ENCODE data around the gene RUSF1.

Gene RUSF1

DNA sequence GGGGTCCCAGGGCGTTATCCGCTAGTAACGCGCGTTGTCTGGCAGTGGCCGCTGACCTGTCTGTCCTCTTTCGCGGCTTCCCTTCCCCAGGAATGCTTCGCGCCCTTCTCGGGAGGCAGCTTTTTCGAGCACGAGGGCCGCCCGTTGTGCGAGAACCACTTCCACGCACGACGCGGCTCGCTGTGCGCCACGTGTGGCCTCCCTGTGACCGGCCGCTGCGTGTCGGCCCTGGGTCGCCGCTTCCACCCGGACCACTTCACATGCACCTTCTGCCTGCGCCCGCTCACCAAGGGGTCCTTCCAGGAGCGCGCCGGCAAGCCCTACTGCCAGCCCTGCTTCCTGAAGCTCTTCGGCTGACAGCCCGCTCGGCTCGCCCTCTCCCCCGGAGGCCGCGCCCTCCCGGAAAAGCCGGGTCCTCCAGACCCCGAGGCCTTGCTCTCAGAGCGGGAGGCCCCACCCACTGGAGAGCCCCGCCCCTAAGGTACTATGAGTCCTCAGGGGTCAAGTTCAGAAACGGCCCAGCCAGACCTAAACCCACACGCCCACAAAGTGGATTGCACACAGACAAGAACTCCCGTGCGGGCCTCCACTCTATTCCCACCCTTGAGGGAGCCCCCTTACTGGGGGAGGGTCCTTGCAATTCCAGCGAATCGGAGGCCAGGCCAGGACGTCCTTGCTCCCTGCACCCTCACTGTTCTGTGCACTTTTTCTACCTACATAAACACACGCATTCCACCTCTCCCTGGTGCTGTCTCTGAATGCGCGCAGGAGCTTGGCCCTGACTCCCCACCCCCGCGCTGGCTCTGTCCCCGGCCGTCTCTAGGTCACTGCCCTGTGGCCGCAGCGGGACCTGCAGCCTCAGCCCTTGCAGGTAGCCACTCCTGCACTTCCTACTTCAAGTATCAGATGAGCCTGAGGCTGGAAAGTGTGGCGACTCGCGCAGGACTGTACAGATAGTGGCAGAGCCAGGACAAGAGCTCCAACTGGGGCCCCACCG is 30.7 kb downstream of the RUSF1 start:
- DNase-seq (ENCODE audit: insufficient read length, low spot score) (peak; percentile 75), FAIRE-seq (no peak)
- TF ChIP-seq, protein P1, sequence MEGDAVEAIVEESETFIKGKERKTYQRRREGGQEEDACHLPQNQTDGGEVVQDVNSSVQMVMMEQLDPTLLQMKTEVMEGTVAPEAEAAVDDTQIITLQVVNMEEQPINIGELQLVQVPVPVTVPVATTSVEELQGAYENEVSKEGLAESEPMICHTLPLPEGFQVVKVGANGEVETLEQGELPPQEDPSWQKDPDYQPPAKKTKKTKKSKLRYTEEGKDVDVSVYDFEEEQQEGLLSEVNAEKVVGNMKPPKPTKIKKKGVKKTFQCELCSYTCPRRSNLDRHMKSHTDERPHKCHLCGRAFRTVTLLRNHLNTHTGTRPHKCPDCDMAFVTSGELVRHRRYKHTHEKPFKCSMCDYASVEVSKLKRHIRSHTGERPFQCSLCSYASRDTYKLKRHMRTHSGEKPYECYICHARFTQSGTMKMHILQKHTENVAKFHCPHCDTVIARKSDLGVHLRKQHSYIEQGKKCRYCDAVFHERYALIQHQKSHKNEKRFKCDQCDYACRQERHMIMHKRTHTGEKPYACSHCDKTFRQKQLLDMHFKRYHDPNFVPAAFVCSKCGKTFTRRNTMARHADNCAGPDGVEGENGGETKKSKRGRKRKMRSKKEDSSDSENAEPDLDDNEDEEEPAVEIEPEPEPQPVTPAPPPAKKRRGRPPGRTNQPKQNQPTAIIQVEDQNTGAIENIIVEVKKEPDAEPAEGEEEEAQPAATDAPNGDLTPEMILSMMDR (IDR thresholded peaks at IDR 0.05; ENCODE audit: insufficient read depth, missing control alignments) = no peak

DNA sequence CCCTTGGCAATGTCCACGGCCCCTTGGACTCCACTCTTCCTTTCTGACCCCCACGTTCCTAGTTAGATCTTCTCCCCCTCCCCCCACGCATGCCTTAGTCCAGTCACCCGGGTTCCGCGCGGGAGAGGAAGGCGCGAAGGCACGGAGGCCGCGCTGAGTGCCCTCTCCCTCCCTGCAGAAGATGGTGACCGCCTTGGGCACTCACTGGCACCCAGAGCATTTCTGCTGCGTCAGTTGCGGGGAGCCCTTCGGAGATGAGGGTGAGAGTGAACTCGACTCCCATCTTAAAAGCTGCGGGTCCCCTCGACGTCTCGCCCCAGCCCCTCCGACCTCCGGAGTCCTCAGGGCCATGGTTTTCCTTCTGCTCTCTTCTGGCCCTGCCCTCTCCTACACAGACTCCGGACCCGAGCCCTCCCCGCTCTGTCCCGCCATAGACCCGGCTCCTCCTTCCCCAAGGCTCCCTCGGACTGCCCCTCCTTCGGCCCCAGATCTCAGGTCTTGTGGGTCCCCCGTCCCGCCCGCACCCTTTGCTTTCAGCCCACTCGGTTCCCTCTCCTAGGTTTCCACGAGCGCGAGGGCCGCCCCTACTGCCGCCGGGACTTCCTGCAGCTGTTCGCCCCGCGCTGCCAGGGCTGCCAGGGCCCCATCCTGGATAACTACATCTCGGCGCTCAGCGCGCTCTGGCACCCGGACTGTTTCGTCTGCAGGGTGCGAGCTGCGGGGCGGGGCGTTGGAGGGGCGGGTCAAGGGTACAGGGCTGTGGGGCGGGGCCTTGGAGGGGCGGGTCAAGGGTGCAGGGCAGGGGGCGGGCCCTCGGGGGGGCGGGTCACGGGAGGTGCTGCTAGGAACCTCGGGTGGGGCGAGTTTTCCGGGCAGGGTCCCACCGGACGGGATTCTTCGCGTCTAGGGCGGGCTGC is 31.6 kb downstream of the RUSF1 start:
- DNase-seq (ENCODE audit: insufficient read length, low spot score) (peak; percentile 97), FAIRE-seq (no peak)
- TF ChIP-seq, protein P1 (IDR thresholded peaks at IDR 0.05; ENCODE audit: insufficient read depth, missing control alignments) = no peak

DNA sequence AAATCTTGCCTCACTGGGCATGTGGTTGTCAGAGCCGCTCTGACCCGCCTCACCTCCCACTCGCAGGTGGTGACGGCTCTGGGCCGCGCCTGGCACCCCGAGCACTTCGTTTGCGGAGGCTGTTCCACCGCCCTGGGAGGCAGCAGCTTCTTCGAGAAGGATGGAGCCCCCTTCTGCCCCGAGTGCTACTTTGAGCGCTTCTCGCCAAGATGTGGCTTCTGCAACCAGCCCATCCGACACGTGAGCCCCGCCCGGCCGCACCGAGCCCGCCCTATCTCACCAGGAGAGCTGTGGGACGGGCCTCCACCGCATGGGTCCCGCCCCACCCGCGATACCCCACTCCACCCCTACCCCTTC is 32.3 kb downstream of the RUSF1 start:
- DNase-seq (ENCODE audit: insufficient read length, low spot score) = no peak
- TF ChIP-seq, protein P1 (IDR thresholded peaks at IDR 0.05; ENCODE audit: insufficient read depth, missing control alignments) = no peak
- no peak for FAIRE-seq

DNA sequence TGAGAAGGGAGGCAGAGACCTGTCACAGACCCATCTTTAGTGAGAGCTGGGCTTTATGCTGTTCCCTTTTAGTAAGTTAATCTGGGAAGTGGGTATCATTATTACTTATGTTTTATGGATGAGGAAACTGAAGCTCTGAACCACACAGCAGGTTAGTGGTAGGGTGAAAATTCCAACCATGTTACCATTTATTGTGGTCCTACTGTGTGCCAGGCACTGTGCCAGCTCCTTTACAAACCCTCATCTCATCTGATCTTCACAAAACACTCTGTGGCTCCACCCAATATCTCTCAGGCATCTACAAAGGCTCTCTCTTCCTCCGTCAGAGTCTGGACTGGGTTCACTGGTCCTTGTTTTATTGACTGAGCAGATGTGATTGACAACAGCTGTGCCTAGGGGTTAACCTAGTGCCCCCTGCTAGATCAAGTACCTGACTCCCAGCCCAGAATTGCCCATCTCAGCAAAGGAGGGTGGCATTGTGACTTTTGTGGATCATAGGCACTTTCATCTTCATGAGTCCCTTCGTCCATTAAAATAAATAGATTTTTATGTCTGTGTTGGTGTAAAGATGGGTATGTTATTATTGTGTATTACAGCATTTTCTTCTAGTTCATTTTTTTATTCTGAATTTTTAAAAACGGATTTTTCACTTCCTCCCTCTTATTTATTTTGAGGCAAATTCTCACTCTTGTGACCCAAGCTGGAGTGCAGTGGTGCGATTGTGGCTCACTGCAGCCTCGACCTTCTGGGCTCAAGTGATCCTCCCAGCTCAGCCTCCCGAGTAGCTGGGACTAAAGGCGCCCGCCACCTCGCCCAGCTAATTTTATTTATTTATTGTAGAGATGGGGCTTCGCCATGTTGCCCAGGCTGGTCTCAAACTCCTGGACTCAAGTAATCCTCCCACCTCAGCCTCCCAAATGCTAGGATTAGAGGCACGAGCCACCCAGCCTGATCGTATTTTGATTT is 33.1 kb downstream of the RUSF1 start:
- DNase-seq (ENCODE audit: insufficient read length, low spot score) (no peak), FAIRE-seq (no peak)
- TF ChIP-seq, protein P1 (IDR thresholded peaks at IDR 0.05; ENCODE audit: insufficient read depth, missing control alignments) = no peak

DNA sequence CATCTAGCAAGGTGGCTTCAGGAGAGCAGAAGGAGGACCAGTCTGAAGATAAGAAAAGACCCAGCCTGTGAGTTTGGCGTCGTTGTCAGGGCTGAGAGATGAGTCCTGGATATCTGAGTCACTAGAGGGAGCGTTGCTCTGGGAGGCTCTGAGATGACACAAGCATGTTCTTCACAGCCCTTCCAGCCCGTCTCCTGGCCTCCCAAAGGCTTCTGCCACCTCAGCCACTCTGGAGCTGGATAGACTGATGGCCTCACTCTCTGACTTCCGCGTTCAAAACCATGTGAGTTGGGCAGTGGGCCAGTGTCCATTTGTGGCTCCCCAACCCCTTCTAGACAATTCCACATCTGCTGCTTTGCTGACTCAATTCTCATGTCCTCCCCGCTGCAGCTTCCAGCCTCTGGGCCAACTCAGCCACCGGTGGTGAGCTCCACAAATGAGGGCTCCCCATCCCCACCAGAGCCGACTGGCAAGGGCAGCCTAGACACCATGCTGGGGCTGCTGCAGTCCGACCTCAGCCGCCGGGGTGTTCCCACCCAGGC is 33.9 kb downstream of the RUSF1 start:
- TF ChIP-seq, protein P1 (IDR thresholded peaks at IDR 0.05; ENCODE audit: insufficient read depth, missing control alignments) = no peak
- FAIRE-seq (no peak), DNase-seq (ENCODE audit: insufficient read length, low spot score) (no peak)
